GM12874 (cell line): ENCODE measurements around the gene C12orf75.

Source experiments
- CTCF ChIP-seq: IDR thresholded peaks from 2 replicates; pipeline ENCODE4 v1.5.1; 2011; ENCODE audit warnings: low read depth, mild to moderate bottlenecking, control low read depth, low read length, moderate library complexity; ENCODE audit not compliant: insufficient read depth

Gene C12orf75

GRCh38 chr12:105409279-105409678 lies 78.8 kb downstream of the C12orf75 start:
- TF ChIP-seq CTCF, result no peak

DNA sequence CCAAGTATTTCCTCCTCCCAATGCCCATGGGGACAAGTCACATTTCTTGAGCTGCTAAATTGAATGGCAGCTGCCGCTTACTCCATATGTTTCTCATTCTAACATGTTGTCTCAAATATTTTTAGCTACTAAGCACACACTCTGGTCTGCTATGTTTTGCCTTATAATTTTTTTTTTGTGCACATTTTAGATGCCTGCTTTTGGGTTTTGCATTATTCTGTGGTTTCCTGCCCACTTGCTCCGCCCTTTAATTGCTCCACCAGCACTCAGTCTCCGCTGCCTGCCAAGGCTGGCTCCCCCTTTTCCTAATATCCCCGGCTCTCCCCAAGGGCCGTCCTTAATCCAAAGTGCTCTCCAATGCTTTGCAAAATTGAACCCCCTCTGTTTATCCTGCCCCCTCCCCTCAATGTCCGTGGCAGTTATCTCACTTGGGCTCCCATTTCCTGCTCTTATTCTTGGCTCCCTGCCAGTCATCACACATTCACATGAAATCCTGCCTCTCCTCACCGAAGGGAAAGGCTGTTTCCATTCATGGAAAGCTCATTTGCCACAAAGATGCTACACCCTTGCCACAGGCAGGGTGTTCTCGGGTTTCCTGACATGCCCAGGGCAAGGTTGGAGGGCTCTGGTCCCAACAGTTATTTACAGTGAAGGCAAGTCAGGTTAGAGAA lies 79.4 kb downstream of the C12orf75 start:
- TF ChIP-seq CTCF, result no peak

GRCh38 chr12:105413911-105414487 lies 83.5 kb downstream of the C12orf75 start:
- TF ChIP-seq CTCF, result no peak

DNA sequence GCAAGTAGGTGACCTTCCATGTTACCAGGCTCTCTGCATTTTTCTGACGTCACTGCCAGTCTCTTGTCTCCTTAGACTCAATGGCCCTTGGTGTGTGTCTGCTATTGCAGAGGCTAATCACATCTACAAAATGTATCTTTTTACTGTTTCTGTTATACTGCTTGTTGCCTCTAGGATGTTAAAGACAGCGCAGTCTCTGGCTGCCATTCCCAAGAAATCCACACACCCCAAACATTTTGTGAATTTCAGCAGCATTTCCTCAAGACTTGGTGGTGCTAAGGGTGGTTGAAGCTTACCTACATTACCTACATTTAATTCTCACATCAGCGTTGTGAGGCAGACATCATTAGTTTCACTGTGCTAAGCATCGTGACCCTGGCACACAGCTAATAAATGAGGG lies 87.2 kb downstream of the C12orf75 start:
- no peak for TF ChIP-seq CTCF

DNA sequence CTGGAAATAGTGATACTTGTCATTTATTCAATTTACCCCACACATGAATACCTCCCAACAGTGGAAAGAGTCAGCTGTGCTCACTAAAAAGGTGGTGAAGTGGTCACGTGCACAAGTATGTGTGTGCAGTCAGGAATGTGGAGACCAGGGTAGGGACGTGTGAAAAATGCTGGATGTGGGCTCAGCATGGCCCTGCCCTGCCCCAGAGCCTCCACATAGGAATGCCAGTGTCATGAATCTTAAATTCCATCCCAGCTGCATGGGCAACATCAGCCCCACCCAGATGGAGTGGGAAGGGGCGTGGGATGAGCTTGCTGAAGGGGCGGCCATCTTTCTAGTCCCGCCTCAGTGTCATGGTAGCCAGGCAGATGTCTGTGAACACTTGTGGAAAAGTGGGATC lies 87.7 kb downstream of the C12orf75 start:
- TF ChIP-seq CTCF, result no peak

GRCh38 chr12:105418821-105419291 lies 88.4 kb downstream of the C12orf75 start:
- TF ChIP-seq CTCF, result no peak

DNA sequence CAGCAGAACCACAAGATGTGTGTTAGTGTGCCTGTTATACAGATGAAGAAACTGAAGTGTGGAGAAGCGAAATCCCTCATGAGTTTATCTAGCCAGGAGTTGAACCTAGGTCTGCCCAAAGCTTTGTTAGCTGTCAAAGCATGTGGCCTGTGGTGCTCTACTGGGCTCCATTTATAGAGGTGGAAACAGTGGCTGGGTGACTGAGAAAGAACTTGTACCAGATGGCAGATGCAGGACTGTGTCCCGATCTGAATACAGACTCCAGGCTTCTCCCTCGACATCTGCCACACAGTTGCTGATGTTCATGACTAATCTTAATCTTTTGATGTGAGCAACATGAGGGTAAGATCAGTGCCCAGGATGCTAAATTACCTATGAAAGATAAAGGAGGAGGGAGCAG lies 89.1 kb downstream of the C12orf75 start:
- no peak for TF ChIP-seq CTCF
